K562 treated with DMSO at 1 percent for 24 hours (cell line): Measurements from ENCODE around the gene TUBGCP6. TPM values are rescaled to one million over a fixed set of nuclear protein-coding genes. Genes with fewer than 3 reads are reported as not detected.

Experiments
- total RNA-seq: library from RNA; unstranded; fragments of 300-600 nt; gene quantifications from 2 replicates; pipeline ENCODE4 v1.2.3, GENCODE V29; 2022; ENCODE audit warnings: low read depth; ENCODE audit not compliant: insufficient read depth

The TUBGCP6 gene
- 29.5 and 37.4 TPM in 2 replicates for total RNA-seq

GRCh38 chr22:50244420-50245213 is at the start of gene TUBGCP6:
Gene TUBGCP6 (minus strand): TSS chr22:50245023. CDS start chr22:50244459, 564 bp downstream.

GRCh38 chr22:50269970-50270665 is 25.3 kb upstream of the TUBGCP6 start, which contains the start of gene MAPK11:
Gene MAPK11 (minus strand): TSS chr22:50270380. CDS start chr22:50270292, 88 bp downstream.

GRCh38 chr22:50261615-50262459 is 17.0 kb upstream of the TUBGCP6 start, which contains the start of gene MAPK12:
Gene MAPK12 (minus strand): TSS chr22:50261683. CDS start chr22:50261509, 174 bp downstream.

GRCh38 chr22:50250555-50251476 is 6.0 kb upstream of the TUBGCP6 start, which contains the start of gene HDAC10:
Gene HDAC10 (minus strand): TSS chr22:50251265. CDS start chr22:50251032, 233 bp downstream.

GRCh38 chr22:50200461-50201190 is 44.2 kb downstream of the TUBGCP6 start, which contains the start of gene SELENOO:
Gene SELENOO (plus strand): TSS chr22:50201011. CDS start chr22:50201037, 26 bp downstream.

GRCh38 chr22:50185375-50186087 is 59.3 kb downstream of the TUBGCP6 start, which contains the start of gene TRABD:
Gene TRABD (plus strand): TSS chr22:50185913. CDS start chr22:50193061, 7,148 bp downstream.

GRCh38 chr22:50170453-50171318 is 74.1 kb downstream of the TUBGCP6 start, which contains the start of gene PANX2:
Gene PANX2 (plus strand): TSS chr22:50170731. CDS start chr22:50170731, 0 bp downstream.

Other genes starting within 250 kb of the TUBGCP6 start
- 0.07 TPM in 1 of 2 replicates, not detected in the other for gene IL17REL, start 232.3 kb downstream of the TUBGCP6 start, total RNA-seq
- gene TTLL8, start 186.7 kb downstream of the TUBGCP6 start, total RNA-seq, result not detected in 2 replicates
- 0.35 and 0.38 TPM in 2 replicates for gene MLC1, start 159.6 kb downstream of the TUBGCP6 start, total RNA-seq
- 0.09 TPM in 1 of 2 replicates, not detected in the other for gene MOV10L1, start 155.0 kb downstream of the TUBGCP6 start, total RNA-seq
- 38.0 and 42.2 TPM in 2 replicates for gene PANX2, start 74.3 kb downstream of the TUBGCP6 start, total RNA-seq
- gene TRABD, start 59.1 kb downstream of the TUBGCP6 start, total RNA-seq, result 56.0 and 65.4 TPM in 2 replicates
- gene SELENOO, start 44.0 kb downstream of the TUBGCP6 start, total RNA-seq, result 40.8 and 51.9 TPM in 2 replicates
- gene HDAC10, start 6.2 kb upstream of the TUBGCP6 start, total RNA-seq, result 34.8 and 39.7 TPM in 2 replicates
- gene MAPK12, start 16.7 kb upstream of the TUBGCP6 start, total RNA-seq, result 26.2 and 28.0 TPM in 2 replicates
- gene MAPK11, start 25.4 kb upstream of the TUBGCP6 start, total RNA-seq, result 7.6 and 10.1 TPM in 2 replicates
- 34.9 and 38.8 TPM in 2 replicates for gene PLXNB2, start 62.6 kb upstream of the TUBGCP6 start, total RNA-seq
- 2.9 and 3.5 TPM in 2 replicates for gene DENND6B, start 82.0 kb upstream of the TUBGCP6 start, total RNA-seq
- 61.9 and 66.5 TPM in 2 replicates for gene PPP6R2, start 98.3 kb upstream of the TUBGCP6 start, total RNA-seq
- 69.1 and 76.1 TPM in 2 replicates for gene SBF1, start 230.0 kb upstream of the TUBGCP6 start, total RNA-seq
- 12.9 and 14.0 TPM in 2 replicates for gene ADM2, start 236.5 kb upstream of the TUBGCP6 start, total RNA-seq
- gene MIOX, start 241.8 kb upstream of the TUBGCP6 start, total RNA-seq, result not detected in 2 replicates